Esophagus muscularis mucosa (tissue), 3 donors: Measurements from ENCODE around the gene NID2.

Source experiments
- POLR2A ChIP-seq: fragments of 450-650 bp; IDR thresholded peaks from one replicate; pipeline ENCODE4 v1.6.1; 2017; ENCODE audit warnings: antibody characterized with exemption, moderate library complexity, mild to moderate bottlenecking, low read depth
- POLR2AphosphoS5 ChIP-seq, 2 donors: sonication (generic); formaldehyde crosslinking; IDR thresholded peaks; one replicate each; pipeline ENCODE4 v1.6.1; 2017; ENCODE audit warnings: antibody characterized with exemption in 2 of 2
- TF ChIP-seq, protein P1 (sequence below), 3 experiments: fragments of 200-600 bp in 2 of 3; fragments of 450-650 bp in 1 of 3; sonication (generic) in 2 of 3; IDR thresholded peaks; one replicate each; pipeline ENCODE4 v1.5.1; 2017 to 2019; ENCODE audit warnings: antibody characterized with exemption in 3 of 3, mild to moderate bottlenecking in 2 of 3, moderate library complexity in 1 of 3

DNA sequence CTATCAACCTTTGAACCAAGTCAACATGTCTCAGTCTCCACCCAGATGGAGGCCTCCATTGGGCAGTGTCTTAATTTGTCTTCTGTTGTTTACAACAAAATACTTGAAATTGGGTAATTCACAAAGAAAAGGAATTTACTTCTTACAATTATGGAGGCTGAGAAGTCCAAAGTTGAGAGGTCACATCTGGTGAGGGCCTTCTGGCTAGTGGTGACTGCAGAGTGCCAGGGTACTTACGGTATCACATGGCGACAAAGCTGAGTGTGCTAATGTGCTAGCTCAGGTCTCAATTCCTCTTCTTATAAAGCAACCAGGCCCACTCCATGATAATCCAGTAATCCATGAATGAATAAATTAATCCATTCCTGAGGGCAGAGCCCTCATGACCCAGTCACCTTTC, 4.7 kb downstream of the NID2 start:
- TF ChIP-seq POLR2A = no peak
- TF ChIP-seq, protein P1, sequence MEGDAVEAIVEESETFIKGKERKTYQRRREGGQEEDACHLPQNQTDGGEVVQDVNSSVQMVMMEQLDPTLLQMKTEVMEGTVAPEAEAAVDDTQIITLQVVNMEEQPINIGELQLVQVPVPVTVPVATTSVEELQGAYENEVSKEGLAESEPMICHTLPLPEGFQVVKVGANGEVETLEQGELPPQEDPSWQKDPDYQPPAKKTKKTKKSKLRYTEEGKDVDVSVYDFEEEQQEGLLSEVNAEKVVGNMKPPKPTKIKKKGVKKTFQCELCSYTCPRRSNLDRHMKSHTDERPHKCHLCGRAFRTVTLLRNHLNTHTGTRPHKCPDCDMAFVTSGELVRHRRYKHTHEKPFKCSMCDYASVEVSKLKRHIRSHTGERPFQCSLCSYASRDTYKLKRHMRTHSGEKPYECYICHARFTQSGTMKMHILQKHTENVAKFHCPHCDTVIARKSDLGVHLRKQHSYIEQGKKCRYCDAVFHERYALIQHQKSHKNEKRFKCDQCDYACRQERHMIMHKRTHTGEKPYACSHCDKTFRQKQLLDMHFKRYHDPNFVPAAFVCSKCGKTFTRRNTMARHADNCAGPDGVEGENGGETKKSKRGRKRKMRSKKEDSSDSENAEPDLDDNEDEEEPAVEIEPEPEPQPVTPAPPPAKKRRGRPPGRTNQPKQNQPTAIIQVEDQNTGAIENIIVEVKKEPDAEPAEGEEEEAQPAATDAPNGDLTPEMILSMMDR (IDR thresholded peaks at IDR 0.05) = no peak
- no peak for TF ChIP-seq POLR2AphosphoS5 (IDR thresholded peaks at IDR 0.05)
